ENCODE measurements around the gene KLK7. TPM values are rescaled to one million over a fixed set of nuclear protein-coding genes. Genes with fewer than 3 reads are reported as not detected.

KLK7 gene
- polyA plus RNA-seq, 1 of the 3 experiments (the other 2 are of a cell fraction), result not detected

- no peak for DNase-seq
- Histone ChIP-seq H3K9ac (no peak overlapping the region), H3K4me1 (ENCODE audit: control insufficient read depth in 1 of 2, insufficient read depth in 2 of 2, low read depth in 1 of 2, low read length in 1 of 2) (no peaks in the 10 kb centered on the region), H4K20me1 (ENCODE audit: insufficient read depth) (no peaks in the 10 kb centered on the region), H3K9me3 (no peaks in the 10 kb centered on the region), H3K27me3 (ENCODE audit: insufficient read depth) (peaks cover 20% of the 10 kb centered on the region; the same call in 1 of the 2 replicates), H2AFZ (ENCODE audit: low read depth) (no peak overlapping the region), H3K79me2 (ENCODE audit: insufficient read depth) (no peaks in the 10 kb centered on the region), H3K9me2 (no peaks in the 10 kb centered on the region), H3K4me2 (no peak overlapping the region), H3K4me3 (ENCODE audit: low read depth in 2 of 2, low read length in 1 of 2) (no peak overlapping the region), H3F3A (replicated peaks; ENCODE audit: insufficient read depth) (no peaks in the 10 kb centered on the region), H3K36me3 (replicated peaks in 1 of 2; ENCODE audit: control insufficient read depth in 1 of 2, insufficient read depth in 2 of 2, low read length in 1 of 2) (no peaks in the 10 kb centered on the region), H3K27ac (ENCODE audit: low read depth in 2 of 2, low read length in 1 of 2) (no peak overlapping the region)
- WGBS (ENCODE audit: low lambda C conversion rate), result 4% methylated on average over 5 of the region's 5 CpGs
- CTCF ChIA-PET, result no interaction called here
- POLR2A ChIA-PET, result no interaction called here
- TF ChIP-seq MXI1 (IDR thresholded peaks at IDR 0.05; ENCODE audit: low read depth, low read length), result no peak
- no peak for TF ChIP-seq TCF12 (IDR thresholded peaks at IDR 0.05)
- no peak for TF ChIP-seq NRF1 (IDR thresholded peaks at IDR 0.05; ENCODE audit: low read depth, low read length)
- no peak for TF ChIP-seq MEF2A (IDR thresholded peaks at IDR 0.05; ENCODE audit: borderline replicate concordance, low read depth)
- TF ChIP-seq ELF1 (IDR thresholded peaks at IDR 0.05), result no peak
- TF ChIP-seq GABPA (IDR thresholded peaks at IDR 0.05; ENCODE audit: low read depth), result no peak
- no peak for TF ChIP-seq JUND (IDR thresholded peaks at IDR 0.05)
- no peak for TF ChIP-seq TAF1 (IDR thresholded peaks at IDR 0.05; ENCODE audit: borderline replicate concordance, low read depth, low read length)
- TF ChIP-seq SMC3 (IDR thresholded peaks at IDR 0.05; ENCODE audit: low read depth, low read length), result no peak
- no peak for TF ChIP-seq SIN3A (IDR thresholded peaks at IDR 0.05; ENCODE audit: borderline replicate concordance, low read depth, low read length)
- TF ChIP-seq REST (IDR thresholded peaks at IDR 0.05; ENCODE audit: low read depth, low read length), result no peak
- no peak for TF ChIP-seq EZH2phosphoT487 (IDR thresholded peaks at IDR 0.05; ENCODE audit: borderline replicate concordance, low read depth)
- no peak for TF ChIP-seq NFIC (IDR thresholded peaks at IDR 0.05; ENCODE audit: borderline replicate concordance)
- no peak for TF ChIP-seq CTCF (IDR thresholded peaks at IDR 0.05)
- TF ChIP-seq FOXM1 (IDR thresholded peaks at IDR 0.05; ENCODE audit: low read depth), result no peak
- TF ChIP-seq POLR2AphosphoS5 (IDR thresholded peaks at IDR 0.05; ENCODE audit: low read depth, low read length), result no peak
- no peak for TF ChIP-seq RCOR1 (IDR thresholded peaks at IDR 0.05; ENCODE audit: low read length)
- no peak for TF ChIP-seq FOSL2 (IDR thresholded peaks at IDR 0.05; ENCODE audit: borderline replicate concordance, low read depth)
Observed at GRCh38 chr19:50998061-50998460, 14.3 kb upstream of the KLK7 start.

Measured in SK-N-SH (cell line).